Stomach (tissue), 4 donors: ENCODE measurements around the gene ASIC2.

ENCODE experiments used
- CTCF ChIP-seq, 7 experiments: fragments of 450-650 bp in 4 of 7; fragments of 200-600 bp in 3 of 7; sonication (generic) in 3 of 7; IDR thresholded peaks; one replicate each; pipeline ENCODE4 v1.5.1; 2016 to 2019; ENCODE audit warnings: antibody characterized with exemption in 7 of 7, control low read depth in 2 of 7, mild to moderate bottlenecking in 1 of 7
- EP300 ChIP-seq: sonication (generic); formaldehyde crosslinking; IDR thresholded peaks from one replicate; pipeline ENCODE4 v1.6.1; 2017; ENCODE audit warnings: antibody characterized with exemption
- POLR2A ChIP-seq, 4 donors: fragments of 450-650 bp; IDR thresholded peaks; one replicate each; pipeline ENCODE4 v1.6.1; 2016; ENCODE audit warnings: antibody characterized with exemption in 4 of 4, control low read depth in 2 of 4, mild to moderate bottlenecking in 1 of 4, moderate library complexity in 1 of 4
- POLR2AphosphoS5 ChIP-seq, 3 donors: sonication (generic); formaldehyde crosslinking; IDR thresholded peaks; one replicate each; pipeline ENCODE4 v1.6.1; 2016; ENCODE audit warnings: antibody characterized with exemption in 3 of 3

- TF ChIP-seq POLR2A (IDR thresholded peaks at IDR 0.05) (no peak), CTCF (IDR thresholded peaks at IDR 0.05) (no peak), EP300 (no peak), POLR2AphosphoS5 (IDR thresholded peaks at IDR 0.05) (no peak)
Observed at GRCh38 chr17:33142705-33143299, 150.3 kb downstream of the ASIC2 start.
